ENCODE results near the gene FBXL7. TPM values are rescaled to one million over a fixed set of nuclear protein-coding genes. Genes with fewer than 3 reads are reported as not detected.

Gene FBXL7
- total RNA-seq, 1 donor from 2014 or later, result not detected

DNA sequence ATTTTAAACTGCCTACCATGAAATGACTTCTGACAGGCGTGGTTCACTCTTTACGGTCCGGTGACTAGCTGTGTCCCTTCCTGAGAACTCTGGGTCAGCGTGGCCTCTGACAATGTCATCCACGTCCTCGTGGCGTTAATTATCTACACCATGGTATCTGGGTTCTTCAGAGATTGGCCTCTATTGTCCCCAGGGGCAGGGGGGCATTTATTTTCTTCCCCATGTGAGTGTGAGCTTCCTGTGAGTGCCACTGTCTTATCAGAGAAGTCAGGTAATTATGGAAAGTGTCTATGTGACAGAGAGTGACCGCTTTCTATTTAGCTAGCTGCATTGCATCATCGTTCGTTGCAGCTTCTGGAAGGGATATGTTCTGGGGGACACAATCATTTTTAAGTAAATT is 77.2 kb downstream of the FBXL7 start:
- intact Hi-C loops (cut with micrococcal nuclease), result no loop called here

DNA sequence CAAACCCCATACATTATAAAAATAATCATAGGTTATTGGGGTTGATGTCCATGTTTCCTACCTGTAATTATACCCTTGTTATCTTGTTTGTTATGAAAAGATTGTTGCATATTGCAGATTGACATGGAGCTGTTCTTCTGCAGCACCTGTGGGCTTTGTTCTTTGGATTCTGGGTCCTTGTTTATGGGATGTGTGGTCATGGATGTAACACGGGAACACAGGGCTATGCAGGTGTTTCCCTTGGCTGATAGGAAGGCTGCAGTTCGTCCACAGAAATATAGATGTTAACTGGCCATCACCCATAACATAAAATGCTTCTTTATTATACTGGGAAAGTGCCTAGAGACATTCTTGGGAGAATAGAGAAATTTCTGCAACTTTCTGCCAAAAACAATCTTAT is 77.9 kb downstream of the FBXL7 start:
- intact Hi-C loops (cut with micrococcal nuclease), result no loop called here

GRCh38 chr5:15579193-15579990 is 79.4 kb downstream of the FBXL7 start:
- intact Hi-C loops (cut with micrococcal nuclease), result no loop called here

GRCh38 chr5:15584528-15584927 is 84.5 kb downstream of the FBXL7 start:
- intact Hi-C loops (cut with micrococcal nuclease), result no loop called here

- intact Hi-C loops (cut with micrococcal nuclease), result no loop called here
Measured at GRCh38 chr5:15585128-15585527, 85.1 kb downstream of the FBXL7 start.

- intact Hi-C loops (cut with micrococcal nuclease), result no loop called here
Measured at GRCh38 chr5:15585841-15586591, 86.0 kb downstream of the FBXL7 start.

DNA sequence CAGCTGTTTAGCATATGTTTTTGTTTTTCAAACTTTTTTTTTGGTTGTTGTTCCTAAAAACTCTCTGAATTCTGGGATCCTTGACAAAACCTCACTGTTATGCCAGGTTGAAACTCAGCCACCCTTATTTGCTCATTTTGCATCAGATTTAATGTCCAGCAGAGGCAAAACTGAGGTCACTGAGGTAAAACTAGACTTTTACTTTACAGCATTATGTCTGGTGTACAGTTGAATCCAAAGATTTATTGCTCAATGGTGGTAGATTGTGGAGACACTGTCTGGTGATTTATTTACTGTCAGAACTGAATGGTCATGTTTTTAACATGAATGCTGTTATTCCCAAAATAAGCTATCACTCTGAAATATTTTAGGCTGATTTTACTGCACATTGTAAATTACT is 87.9 kb downstream of the FBXL7 start:
- intact Hi-C loops (cut with micrococcal nuclease), result no loop called here

DNA sequence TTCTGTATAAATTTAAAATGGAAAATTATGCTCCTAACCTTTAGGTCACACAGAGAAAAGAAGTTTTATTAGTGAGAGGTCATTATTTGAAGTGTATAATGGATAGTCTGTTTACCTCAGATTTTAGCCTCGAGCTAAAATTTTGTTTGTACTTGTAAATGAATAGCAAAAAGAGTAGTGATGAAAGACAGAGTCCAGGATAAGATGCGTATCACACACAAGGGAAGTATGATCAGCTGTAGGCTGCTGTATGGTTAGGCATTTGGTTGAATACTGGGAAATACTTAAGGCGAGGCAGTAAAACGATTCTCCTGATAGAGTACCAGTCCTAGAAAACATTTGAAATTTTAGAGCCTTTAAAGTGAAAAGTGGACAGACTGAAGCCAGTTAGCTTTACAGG is 92.7 kb downstream of the FBXL7 start:
- intact Hi-C loops (cut with micrococcal nuclease), result no loop called here

DNA sequence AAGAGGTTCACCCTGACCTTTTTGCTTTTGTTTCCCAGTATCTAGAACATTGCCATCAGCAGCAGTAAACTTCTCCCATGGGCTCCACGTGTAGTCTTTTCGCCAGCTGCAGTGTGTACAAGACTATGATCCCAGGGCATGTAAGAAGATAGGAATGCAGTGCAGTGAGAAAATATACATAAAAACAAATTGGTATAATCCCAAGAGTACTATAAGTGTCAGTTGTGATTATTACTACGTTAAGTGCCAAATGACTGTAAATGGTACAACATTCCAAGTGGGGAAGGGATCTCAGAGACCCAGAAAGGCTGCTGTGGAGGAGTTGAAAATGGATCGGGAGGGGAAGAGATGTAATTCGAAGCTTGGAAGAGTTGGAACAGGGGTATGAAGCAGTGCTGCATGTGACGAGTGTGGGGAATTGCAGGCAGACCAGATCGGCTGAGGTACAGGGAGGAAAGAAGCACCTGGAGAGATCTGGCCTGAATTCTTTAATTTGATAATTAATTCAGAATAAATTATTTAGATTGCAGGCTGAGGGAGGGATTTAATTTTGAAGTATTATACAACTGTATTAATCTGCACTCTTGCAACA is 95.1 kb downstream of the FBXL7 start:
- intact Hi-C loops (cut with micrococcal nuclease), result no loop called here

DNA sequence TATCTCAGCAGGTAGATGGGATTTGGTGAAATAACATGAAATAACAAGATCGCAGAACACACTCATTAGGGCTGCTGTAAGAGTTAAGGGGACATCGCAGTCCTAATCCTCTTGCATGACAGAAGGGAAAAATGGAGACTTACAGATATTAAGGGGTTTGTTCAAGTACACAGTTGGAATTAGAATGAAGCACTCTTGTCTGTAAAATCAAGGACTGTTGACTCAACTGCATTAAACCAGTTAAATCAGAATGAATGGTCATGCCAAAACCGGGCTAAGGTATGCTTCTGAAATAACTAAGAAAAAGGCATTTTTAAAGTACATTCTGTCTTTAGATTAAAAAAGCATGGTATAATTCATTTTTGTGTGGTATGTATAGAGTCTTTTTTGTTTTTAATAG is 95.9 kb downstream of the FBXL7 start:
- intact Hi-C loops (cut with micrococcal nuclease), result no loop called here

DNA sequence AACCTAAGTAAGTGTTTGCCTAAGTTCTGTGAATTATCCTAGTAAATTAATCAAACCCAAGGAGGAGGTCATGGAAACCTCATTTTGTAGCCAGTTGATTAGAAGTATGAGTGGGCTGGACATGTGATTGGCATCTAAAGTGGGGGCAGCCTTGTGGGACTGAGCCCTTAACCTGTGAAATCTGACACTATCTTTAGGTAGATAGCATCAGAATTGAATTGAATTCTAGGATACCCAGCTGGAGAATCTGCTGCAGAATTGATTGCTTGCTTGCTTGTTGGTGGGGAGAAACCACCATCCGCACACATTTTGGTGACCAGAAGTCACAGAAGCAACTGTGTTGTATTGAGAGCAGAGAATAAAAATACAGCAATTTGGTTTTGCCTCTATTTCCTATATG is 97.0 kb downstream of the FBXL7 start:
- intact Hi-C loops (cut with micrococcal nuclease), result no loop called here

GRCh38 chr5:15597804-15598203 is 97.8 kb downstream of the FBXL7 start:
- intact Hi-C loops (cut with micrococcal nuclease), result no loop called here

DNA sequence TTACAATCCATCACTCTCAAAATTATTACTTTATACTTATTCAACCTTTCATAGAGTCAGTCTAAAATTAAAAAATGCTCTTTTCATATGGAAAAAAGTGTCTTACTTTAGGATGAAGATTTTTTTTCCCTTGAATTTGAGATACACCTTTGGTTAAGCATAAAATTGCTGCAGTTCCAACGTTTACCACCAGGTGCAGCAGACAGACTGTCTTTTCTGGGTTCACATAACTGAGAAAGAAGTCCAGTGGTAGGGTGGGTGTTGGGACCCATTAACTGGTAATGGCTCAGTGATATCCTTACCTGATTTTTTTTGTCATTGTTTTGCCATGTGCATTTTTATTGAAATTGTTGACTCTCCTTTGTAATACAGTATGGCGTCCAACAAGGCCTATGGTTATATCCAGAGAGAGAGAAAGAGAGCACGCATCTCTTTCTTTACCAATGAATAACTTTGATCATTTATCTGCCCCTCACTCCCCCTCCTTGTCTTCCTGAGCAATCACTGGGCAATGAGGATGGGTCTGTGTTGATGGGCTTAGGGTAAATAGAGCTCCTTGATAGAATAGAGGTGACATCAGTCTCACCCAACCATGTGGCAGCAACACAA is 98.4 kb downstream of the FBXL7 start:
- intact Hi-C loops (cut with micrococcal nuclease), result no loop called here

- intact Hi-C loops (cut with micrococcal nuclease), result no loop called here
Measured at GRCh38 chr5:15600035-15600434, 100.1 kb downstream of the FBXL7 start.

DNA sequence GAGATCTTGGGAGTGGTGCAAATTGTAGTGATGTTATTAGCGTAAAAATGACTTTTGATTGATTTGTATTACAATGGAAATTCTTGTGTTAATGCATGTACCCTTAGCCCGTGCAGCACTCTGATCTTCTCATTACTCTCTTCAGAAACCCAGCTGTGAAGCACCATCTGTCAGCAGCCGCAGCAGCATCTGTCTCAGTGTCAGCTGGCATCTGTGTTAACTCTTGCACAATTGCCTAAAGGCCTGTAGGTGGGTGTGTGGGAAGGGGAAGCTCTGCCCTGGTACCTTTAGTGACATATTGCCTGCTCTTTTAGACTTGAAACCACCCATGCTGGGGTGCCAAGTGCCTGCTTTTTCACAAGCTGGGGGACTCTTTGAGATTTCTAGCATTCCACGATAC is 101.3 kb downstream of the FBXL7 start:
- intact Hi-C loops (cut with micrococcal nuclease), result no loop called here

GRCh38 chr5:15601853-15602252 is 101.9 kb downstream of the FBXL7 start:
- intact Hi-C loops (cut with micrococcal nuclease), result no loop called here

- intact Hi-C loops (cut with micrococcal nuclease), result no loop called here
Measured at GRCh38 chr5:15604986-15605385, 105.0 kb downstream of the FBXL7 start.

DNA sequence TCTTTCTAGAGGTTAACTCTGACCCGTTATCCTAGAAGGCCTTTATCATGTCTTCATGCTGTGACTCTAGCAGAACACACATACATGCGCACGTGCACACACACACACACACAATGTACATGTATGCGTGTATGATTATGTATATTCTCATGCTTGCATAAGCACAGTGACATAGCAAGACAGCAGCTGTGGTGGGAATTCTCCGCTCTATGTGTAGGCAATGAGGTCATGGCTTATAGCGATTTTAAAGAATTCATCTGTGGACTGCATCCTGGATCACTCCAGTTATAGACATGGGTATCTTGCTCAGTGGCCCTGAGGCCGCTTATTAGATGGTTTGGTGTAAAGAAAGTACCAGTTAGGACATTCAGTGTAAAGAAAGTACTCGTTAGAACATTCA is 106.2 kb downstream of the FBXL7 start:
- intact Hi-C loops (cut with micrococcal nuclease), result no loop called here

- intact Hi-C loops (cut with micrococcal nuclease), result no loop called here
Measured at GRCh38 chr5:15607076-15607475, 107.1 kb downstream of the FBXL7 start.

DNA sequence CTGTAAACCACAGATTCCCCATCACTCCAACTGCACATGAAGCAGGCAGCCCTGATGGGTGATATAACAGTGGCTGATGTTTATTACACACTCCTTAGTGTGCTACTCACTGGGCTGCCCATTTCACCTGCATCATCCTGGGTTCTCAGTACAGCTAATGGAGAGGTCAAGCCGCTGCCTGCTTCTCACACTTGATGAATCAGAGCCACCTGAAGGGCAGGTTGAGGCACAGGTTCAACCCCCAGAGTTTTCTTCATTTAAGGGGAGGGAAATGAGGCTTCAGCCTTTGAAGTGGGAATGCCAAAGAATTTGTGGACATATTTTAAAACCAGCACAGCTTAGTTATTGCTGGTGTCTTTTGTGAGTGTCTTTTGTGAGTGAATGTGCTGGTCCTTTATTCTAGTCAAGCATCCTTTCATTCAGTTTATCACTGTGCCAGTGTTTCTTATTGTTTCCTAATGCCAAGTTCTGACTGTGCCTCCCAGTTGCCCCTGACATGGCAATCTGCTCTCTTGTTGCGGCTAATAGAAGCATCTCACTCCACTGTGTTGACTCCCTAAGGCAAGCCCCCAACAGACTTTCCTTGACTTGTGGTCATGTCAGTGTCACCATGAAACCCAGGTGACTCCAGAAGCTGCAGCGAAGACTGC is 109.2 kb downstream of the FBXL7 start:
- intact Hi-C loops (cut with micrococcal nuclease), result no loop called here

- intact Hi-C loops (cut with micrococcal nuclease), result no loop called here
Measured at GRCh38 chr5:15610216-15610615, 110.2 kb downstream of the FBXL7 start.

GRCh38 chr5:15611008-15611407 is 111.0 kb downstream of the FBXL7 start:
- intact Hi-C loops (cut with micrococcal nuclease), result no loop called here
